IMR-90 (cell line): Measurements from ENCODE around the gene SREBF2.

ENCODE experiments used
- BHLHE40 ChIP-seq: fragments of 150-350 bp; IDR thresholded peaks from 2 replicates; pipeline ENCODE4 v1.6.1; 2016; ENCODE audit warnings: mild to moderate bottlenecking, low read depth, low read length
- CEBPB ChIP-seq: IDR thresholded peaks from 2 replicates; pipeline ENCODE4 v1.6.1; 2012; ENCODE audit warnings: low read depth, low read length, improper control_type of control experiment
- CTCF ChIP-seq: conservative IDR thresholded peaks from 2 replicates; pipeline ENCODE4 v1.5.1; 2012; ENCODE audit warnings: mild to moderate bottlenecking, low read depth, low read length, improper control_type of control experiment
- ELK1 ChIP-seq: fragments of 150-350 bp; IDR thresholded peaks from 2 replicates; pipeline ENCODE4 v1.6.1; 2016; ENCODE audit warnings: low read depth, mild to moderate bottlenecking, low read length, moderate library complexity, borderline replicate concordance
- FOS ChIP-seq: fragments of 150-350 bp; IDR thresholded peaks from 2 replicates; pipeline ENCODE4 v1.6.1; 2016; ENCODE audit warnings: low read depth, low read length
- MAFK ChIP-seq: IDR thresholded peaks from 2 replicates; pipeline ENCODE4 v1.6.1; 2012; ENCODE audit warnings: low read depth, low read length, improper control_type of control experiment
- MAZ ChIP-seq: IDR thresholded peaks from 2 replicates; pipeline ENCODE4 v1.6.1; 2012; ENCODE audit warnings: low read depth, mild to moderate bottlenecking, low read length, improper control_type of control experiment, moderate library complexity, borderline replicate concordance
- MXI1 ChIP-seq: IDR thresholded peaks from 2 replicates; pipeline ENCODE4 v1.6.1; 2012; ENCODE audit warnings: low read depth, mild to moderate bottlenecking, low read length, moderate library complexity, borderline replicate concordance
- POLR2A ChIP-seq: IDR thresholded peaks from 2 replicates; pipeline ENCODE4 v1.6.1; 2012; ENCODE audit warnings: mild to moderate bottlenecking, low read depth, low read length
- RAD21 ChIP-seq: IDR thresholded peaks from 2 replicates; pipeline ENCODE4 v1.6.1; 2012; ENCODE audit warnings: low read length, improper control_type of control experiment
- RCOR1 ChIP-seq: IDR thresholded peaks from 2 replicates; pipeline ENCODE4 v1.6.1; 2012; ENCODE audit warnings: mild to moderate bottlenecking, low read length, improper control_type of control experiment; ENCODE audit not compliant: insufficient replicate concordance
- RFX5 ChIP-seq: IDR thresholded peaks from 2 replicates; pipeline ENCODE4 v1.8.0; 2012; ENCODE audit warnings: low read depth, mild to moderate bottlenecking, low read length, moderate library complexity
- SMC3 ChIP-seq: fragments of 150-350 bp; IDR thresholded peaks from 2 replicates; pipeline ENCODE4 v1.6.1; 2016; ENCODE audit warnings: low read depth, mild to moderate bottlenecking, antibody characterized with exemption, low read length, moderate library complexity
- USF2 ChIP-seq: fragments of 150-350 bp; IDR thresholded peaks from 2 replicates; pipeline ENCODE4 v1.6.1; 2017; ENCODE audit warnings: mild to moderate bottlenecking, antibody characterized with exemption, low read length, low read depth

- TF ChIP-seq CTCF (no peak), POLR2A (no peak), CEBPB (no peak), USF2 (no peak), MAZ (no peak), RCOR1 (no peak), MXI1 (no peak), RAD21 (no peak), BHLHE40 (no peak), MAFK (no peak), FOS (no peak), ELK1 (no peak), SMC3 (no peak), RFX5 (no peak)
Measured at GRCh38 chr22:41922940-41923594, 90.2 kb downstream of the SREBF2 start.
